Measurements from ENCODE around the gene NRSN2. TPM values are rescaled to one million over a fixed set of nuclear protein-coding genes. Genes with fewer than 3 reads are reported as not detected.

NRSN2 gene
- total RNA-seq, 1 experiment from 2014 or later: 1.9 TPM

DNA sequence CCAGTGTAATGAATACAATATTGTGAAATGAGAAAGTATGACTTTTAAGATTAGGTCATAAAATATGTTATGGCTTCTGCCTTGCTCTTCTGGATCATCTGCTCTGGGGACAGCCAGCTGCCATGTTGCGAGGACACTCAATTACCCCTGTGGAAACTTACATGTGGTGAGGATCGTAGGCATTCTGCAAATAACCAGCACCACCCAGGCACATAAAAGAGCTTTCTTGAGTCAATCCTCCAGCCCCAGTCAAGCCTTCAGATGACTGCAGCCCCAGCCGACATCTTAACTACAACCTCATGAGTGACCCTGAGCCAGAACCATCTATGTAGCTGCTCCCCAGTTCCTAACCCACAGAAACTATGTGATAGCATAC lies 56.7 kb downstream of the NRSN2 start:
- Histone ChIP-seq H3K4me3 (replicated peaks in 1 of 2; ENCODE audit: low read depth in 1 of 2, low read length in 2 of 2) (no peak overlapping the region), H3K4me2 (ENCODE audit: low read length) (no peak overlapping the region), H4K20me1 (ENCODE audit: insufficient read depth) (no peaks in the 10 kb centered on the region), H3K9ac (ENCODE audit: low read length) (no peak overlapping the region), H3K4me1 (ENCODE audit: control insufficient read depth in 1 of 2, insufficient read depth in 2 of 2, low read length in 2 of 2) (peaks cover 22 to 42% of the 10 kb centered on the region in 2 experiments), H2AFZ (ENCODE audit: low read depth, low read length, poor library complexity, severe bottlenecking) (no peak overlapping the region), H3K27me3 (ENCODE audit: insufficient read depth, low read length) (no peaks in the 10 kb centered on the region), H3K36me3 (ENCODE audit: control insufficient read depth in 1 of 2, insufficient read depth in 2 of 2, low read length in 2 of 2) (no peaks in the 10 kb centered on the region), H3K9me2 (ENCODE audit: insufficient read depth) (no peaks in the 10 kb centered on the region), H3K9me3 (ENCODE audit: control insufficient read depth in 1 of 2, insufficient read depth in 1 of 2, low read depth in 1 of 2, low read length in 2 of 2) (peaks cover 0 to 6% of the 10 kb centered on the region in 2 experiments; a peak in 1 of 4 replicates), H3K27ac (ENCODE audit: low read depth, low read length) (no peak overlapping the region), H3K79me2 (ENCODE audit: insufficient read depth, low read length) (peaks cover 4% of the 10 kb centered on the region)
- no peak for ATAC-seq
- CTCF ChIA-PET: no interaction called here
- POLR2A ChIA-PET: interaction anchor here (19.5 kb wide), 1 partner anchor 30 kb away, joined by 639 read pairs; the partner anchor contains the start of gene TRIB3
- no peak for DNase-seq (ENCODE audit: low read depth, low spot score)
- intact Hi-C loops (cut with micrococcal nuclease): loop anchor here (2.0 to 5.0 kb wide), 2 partner anchors 23 to 41 kb away; partner anchors contain the start of gene TRIB3
- no TSS peak for BruUV-seq (replicated peaks)
- TF ChIP-seq SP1 (IDR thresholded peaks at IDR 0.05; ENCODE audit: low read depth) (no peak), EZH2 (IDR thresholded peaks at IDR 0.05) (no peak), CBX3 (IDR thresholded peaks at IDR 0.05; ENCODE audit: low read depth) (no peak; the same call in 1 of the 2 replicates), SRF (IDR thresholded peaks at IDR 0.05; ENCODE audit: low read depth) (no peak), EGR1 (IDR thresholded peaks at IDR 0.05; ENCODE audit: low read depth) (no peak), CEBPB (IDR thresholded peaks at IDR 0.05; ENCODE audit: low read depth) (no peak), FOSL1 (IDR thresholded peaks at IDR 0.05; ENCODE audit: low read depth) (no peak), POLR2AphosphoS5 (IDR thresholded peaks at IDR 0.05; ENCODE audit: low read depth, low read length) (no peak), ELF1 (IDR thresholded peaks at IDR 0.05; ENCODE audit: borderline replicate concordance, low read depth) (no peak), CTCF (IDR thresholded peaks at IDR 0.05 in 2 of 3, conservative IDR thresholded peaks at IDR 0.05 in 1 of 3; ENCODE audit: borderline replicate concordance in 1 of 3, insufficient read depth in 1 of 3, low read depth in 2 of 3, low read length in 2 of 3) (no peak), RAD21 (IDR thresholded peaks at IDR 0.05; ENCODE audit: low read depth) (no peak), TCF7L2 (IDR thresholded peaks at IDR 0.05; ENCODE audit: borderline replicate concordance, extremely low read depth, insufficient read depth, insufficient read length) (no peak), ZNF274 (IDR thresholded peaks at IDR 0.05; ENCODE audit: low read depth, low read length) (no peak)
- TF ChIP-seq, protein P1, sequence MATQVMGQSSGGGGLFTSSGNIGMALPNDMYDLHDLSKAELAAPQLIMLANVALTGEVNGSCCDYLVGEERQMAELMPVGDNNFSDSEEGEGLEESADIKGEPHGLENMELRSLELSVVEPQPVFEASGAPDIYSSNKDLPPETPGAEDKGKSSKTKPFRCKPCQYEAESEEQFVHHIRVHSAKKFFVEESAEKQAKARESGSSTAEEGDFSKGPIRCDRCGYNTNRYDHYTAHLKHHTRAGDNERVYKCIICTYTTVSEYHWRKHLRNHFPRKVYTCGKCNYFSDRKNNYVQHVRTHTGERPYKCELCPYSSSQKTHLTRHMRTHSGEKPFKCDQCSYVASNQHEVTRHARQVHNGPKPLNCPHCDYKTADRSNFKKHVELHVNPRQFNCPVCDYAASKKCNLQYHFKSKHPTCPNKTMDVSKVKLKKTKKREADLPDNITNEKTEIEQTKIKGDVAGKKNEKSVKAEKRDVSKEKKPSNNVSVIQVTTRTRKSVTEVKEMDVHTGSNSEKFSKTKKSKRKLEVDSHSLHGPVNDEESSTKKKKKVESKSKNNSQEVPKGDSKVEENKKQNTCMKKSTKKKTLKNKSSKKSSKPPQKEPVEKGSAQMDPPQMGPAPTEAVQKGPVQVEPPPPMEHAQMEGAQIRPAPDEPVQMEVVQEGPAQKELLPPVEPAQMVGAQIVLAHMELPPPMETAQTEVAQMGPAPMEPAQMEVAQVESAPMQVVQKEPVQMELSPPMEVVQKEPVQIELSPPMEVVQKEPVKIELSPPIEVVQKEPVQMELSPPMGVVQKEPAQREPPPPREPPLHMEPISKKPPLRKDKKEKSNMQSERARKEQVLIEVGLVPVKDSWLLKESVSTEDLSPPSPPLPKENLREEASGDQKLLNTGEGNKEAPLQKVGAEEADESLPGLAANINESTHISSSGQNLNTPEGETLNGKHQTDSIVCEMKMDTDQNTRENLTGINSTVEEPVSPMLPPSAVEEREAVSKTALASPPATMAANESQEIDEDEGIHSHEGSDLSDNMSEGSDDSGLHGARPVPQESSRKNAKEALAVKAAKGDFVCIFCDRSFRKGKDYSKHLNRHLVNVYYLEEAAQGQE (IDR thresholded peaks at IDR 0.05; ENCODE audit: low read depth): no peak
- TF ChIP-seq, protein P2, sequence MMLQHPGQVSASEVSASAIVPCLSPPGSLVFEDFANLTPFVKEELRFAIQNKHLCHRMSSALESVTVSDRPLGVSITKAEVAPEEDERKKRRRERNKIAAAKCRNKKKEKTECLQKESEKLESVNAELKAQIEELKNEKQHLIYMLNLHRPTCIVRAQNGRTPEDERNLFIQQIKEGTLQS (IDR thresholded peaks at IDR 0.05): no peak
- TF ChIP-seq, protein P3, sequence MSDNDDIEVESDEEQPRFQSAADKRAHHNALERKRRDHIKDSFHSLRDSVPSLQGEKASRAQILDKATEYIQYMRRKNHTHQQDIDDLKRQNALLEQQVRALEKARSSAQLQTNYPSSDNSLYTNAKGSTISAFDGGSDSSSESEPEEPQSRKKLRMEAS (IDR thresholded peaks at IDR 0.05): no peak
- RAD21 ChIA-PET (ENCODE audit: low non-redundant PET in 1 of 2, low total read pairs in 2 of 2, uncharacterized antibody in 2 of 2, unreplicated experiment in 2 of 2): no interaction called here
